Measurements from ENCODE around the gene TRPV2.

The TRPV2 gene

GRCh38 chr17:16459855-16460550 lies 44.6 kb downstream of the TRPV2 start:
- DNase-seq, result peak in 1 of 2 experiments; percentile 38

- DNase-seq, result no peak
Measured at GRCh38 chr17:16460796-16461605, 45.6 kb downstream of the TRPV2 start.

- no peak for DNase-seq
Measured at GRCh38 chr17:16461606-16461866, 46.2 kb downstream of the TRPV2 start.

GRCh38 chr17:16462070-16462864 lies 46.9 kb downstream of the TRPV2 start:
- no peak for DNase-seq

- no peak for DNase-seq
Measured at GRCh38 chr17:16463358-16464302, 48.3 kb downstream of the TRPV2 start.

- DNase-seq, result no peak
Measured at GRCh38 chr17:16464303-16465051, 49.1 kb downstream of the TRPV2 start.

GRCh38 chr17:16465052-16465312 lies 49.6 kb downstream of the TRPV2 start:
- no peak for DNase-seq

GRCh38 chr17:16465861-16466338 lies 50.5 kb downstream of the TRPV2 start:
- no peak for DNase-seq

- DNase-seq, result no peak
Measured at GRCh38 chr17:16466407-16466806, 51.0 kb downstream of the TRPV2 start.

- DNase-seq, result no peak
Measured at GRCh38 chr17:16467044-16467443, 51.7 kb downstream of the TRPV2 start.

- DNase-seq, result no peak
Measured at GRCh38 chr17:16467886-16468285, 52.5 kb downstream of the TRPV2 start.

GRCh38 chr17:16468428-16468992 lies 53.1 kb downstream of the TRPV2 start:
- DNase-seq, result no peak

GRCh38 chr17:16470265-16470664 lies 54.9 kb downstream of the TRPV2 start:
- DNase-seq, result no peak

- no peak for DNase-seq
Measured at GRCh38 chr17:16471295-16471694, 55.9 kb downstream of the TRPV2 start.

- no peak for DNase-seq
Measured at GRCh38 chr17:16472539-16472938, 57.2 kb downstream of the TRPV2 start.

GRCh38 chr17:16473044-16474011 lies 58.0 kb downstream of the TRPV2 start:
- DNase-seq, result no peak

GRCh38 chr17:16474012-16474725 lies 58.8 kb downstream of the TRPV2 start:
- DNase-seq, result no peak

- no peak for DNase-seq
Measured at GRCh38 chr17:16475179-16475704, 59.9 kb downstream of the TRPV2 start.

- DNase-seq, result peak; percentile 74 to 79
Measured at GRCh38 chr17:16477255-16477654, 61.9 kb downstream of the TRPV2 start.

Measured in SW 1271 (cell line).